Panc1 (cell line): ENCODE data around the gene CYP4F22. TPM values are rescaled to one million over a fixed set of nuclear protein-coding genes. Genes with fewer than 3 reads are reported as not detected.

Experiments used
- ATAC-seq: fragments of 200-7000 bp; cut with Tn5 transposase; 2 replicates; pipeline ENCODE4 v1.9.1; 2020; ENCODE audit warnings: mild to moderate bottlenecking, moderate library complexity
- BruUV-seq: library from RNA; stranded (reverse); fragments of 400-500 nt; replicated peaks from 2 replicates; lab custom pipeline; 2021; lab: Mats Ljungman, UMichigan
- CTCF ChIA-PET: fragments of 300-600 bp; sonication (Branson Sonifier 250); formaldehyde crosslinking; loops from one replicate; lab custom pipeline; 2022; ENCODE audit warnings: antibody characterized with exemption; lab: Charles Lee
- POLR2A ChIA-PET: fragments of 300-600 bp; sonication (Branson Sonifier 250); formaldehyde crosslinking; loops from one replicate; lab custom pipeline; 2022; ENCODE audit warnings: antibody characterized with exemption; lab: Charles Lee
- DNase-seq: peaks from one replicate; pipeline ENCODE4 v3.0.0-alpha.2; 2010; ENCODE audit warnings: low read depth, low spot score
- H3K27ac ChIP-seq: 2 replicates; pipeline ENCODE4 v1.5.1; 2011; ENCODE audit warnings: mild to moderate bottlenecking, low read length, inconsistent platforms
- H3K27me3 ChIP-seq: fragments of 200-500 bp; sonication (Bioruptor generic); 2 replicates; pipeline ENCODE4 v1.6.0; 2014; ENCODE audit warnings: low read length, inconsistent platforms; ENCODE audit not compliant: control insufficient read depth, insufficient read depth
- H3K36me3 ChIP-seq: fragments of 200-500 bp; sonication (Bioruptor generic); 2 replicates; pipeline ENCODE4 v1.5.1; 2014; ENCODE audit warnings: inconsistent platforms, mild to moderate bottlenecking, low read length, moderate library complexity; ENCODE audit not compliant: control insufficient read depth, insufficient read depth
- H3K4me1 ChIP-seq: 2 replicates; pipeline ENCODE4 v1.5.1; 2011; ENCODE audit warnings: inconsistent platforms, mild to moderate bottlenecking, low read length, moderate library complexity; ENCODE audit not compliant: control insufficient read depth, insufficient read depth
- H3K4me3 ChIP-seq, 2 experiments: 2 replicates each; pipeline ENCODE4 v1.5.1; 2011 to 2012; ENCODE audit warnings: low read depth in 2 of 2, low read length in 2 of 2, mild to moderate bottlenecking in 2 of 2, inconsistent platforms in 1 of 2, moderate library complexity in 1 of 2
- H3K9me3 ChIP-seq: fragments of 200-500 bp; sonication (Bioruptor generic); 2 replicates; pipeline ENCODE4 v1.5.1; 2014; ENCODE audit warnings: low read depth, mild to moderate bottlenecking, inconsistent platforms, low read length, moderate library complexity; ENCODE audit not compliant: control insufficient read depth, insufficient read depth
- POLR2AphosphoS5 ChIP-seq: IDR thresholded peaks from 2 replicates; pipeline ENCODE4 v1.6.1; 2012; ENCODE audit warnings: mild to moderate bottlenecking, low read depth, low read length, moderate library complexity
- SIN3A ChIP-seq: IDR thresholded peaks from 2 replicates; pipeline ENCODE4 v1.6.1; 2012; ENCODE audit warnings: low read depth, mild to moderate bottlenecking, low read length, moderate library complexity, borderline replicate concordance; ENCODE audit not compliant: insufficient read depth
- TCF7L2 ChIP-seq: IDR thresholded peaks from 2 replicates; pipeline ENCODE4 v1.6.1; 2011; ENCODE audit warnings: mild to moderate bottlenecking, low read depth, low read length, inconsistent platforms
- in situ Hi-C: cut with HindIII; loops from 2 replicates; pipeline ENCODE4 v1.10.0; 2016; ENCODE audit warnings: low sequenced_read_pairs, low pct_unique_long_range_greater_than_20kb
- intact Hi-C: fragments of 100-400 bp; cut with micrococcal nuclease; formaldehyde crosslinking; loops from one replicate; pipeline ENCODE4 v1.10.0; 2022; ENCODE audit not compliant: unreplicated experiment
- total RNA-seq: library from RNA; stranded (reverse); gene quantifications from one replicate; pipeline ENCODE4 v1.2.1, GENCODE V29; 2021; ENCODE audit not compliant: unreplicated experiment
- TF ChIP-seq, protein P1 (sequence below), 2 experiments: IDR thresholded peaks; 2 replicates each; pipeline ENCODE4 v1.6.1; 2011 to 2012; ENCODE audit warnings: low read depth in 2 of 2, control low read depth in 1 of 2, low read length in 1 of 2, mild to moderate bottlenecking in 1 of 2, moderate library complexity in 1 of 2; ENCODE audit not compliant: insufficient read depth in 1 of 2
- TF ChIP-seq, protein P2 (sequence below): fragments of 450-650 bp; IDR thresholded peaks from 2 replicates; pipeline ENCODE4 v1.5.1; 2017; ENCODE audit warnings: mild to moderate bottlenecking

The CYP4F22 gene
- total RNA-seq, 1 experiment from 2014 or later: 0.21 TPM

- ChIA-PET CTCF (no interaction called here), POLR2A (no interaction called here)
- H3K36me3 ChIP-seq: no peaks in the 10 kb centered on the region
- H3K27ac ChIP-seq: no peak overlapping the region
- H3K4me1 ChIP-seq: no peaks in the 10 kb centered on the region
- no TSS peak for BruUV-seq
- in situ Hi-C loops (no loop called here), intact Hi-C loops (no loop called here)
- ATAC-seq (no peak), DNase-seq (no peak)
- H3K27me3 ChIP-seq: no peaks in the 10 kb centered on the region
- TF ChIP-seq, protein P1, sequence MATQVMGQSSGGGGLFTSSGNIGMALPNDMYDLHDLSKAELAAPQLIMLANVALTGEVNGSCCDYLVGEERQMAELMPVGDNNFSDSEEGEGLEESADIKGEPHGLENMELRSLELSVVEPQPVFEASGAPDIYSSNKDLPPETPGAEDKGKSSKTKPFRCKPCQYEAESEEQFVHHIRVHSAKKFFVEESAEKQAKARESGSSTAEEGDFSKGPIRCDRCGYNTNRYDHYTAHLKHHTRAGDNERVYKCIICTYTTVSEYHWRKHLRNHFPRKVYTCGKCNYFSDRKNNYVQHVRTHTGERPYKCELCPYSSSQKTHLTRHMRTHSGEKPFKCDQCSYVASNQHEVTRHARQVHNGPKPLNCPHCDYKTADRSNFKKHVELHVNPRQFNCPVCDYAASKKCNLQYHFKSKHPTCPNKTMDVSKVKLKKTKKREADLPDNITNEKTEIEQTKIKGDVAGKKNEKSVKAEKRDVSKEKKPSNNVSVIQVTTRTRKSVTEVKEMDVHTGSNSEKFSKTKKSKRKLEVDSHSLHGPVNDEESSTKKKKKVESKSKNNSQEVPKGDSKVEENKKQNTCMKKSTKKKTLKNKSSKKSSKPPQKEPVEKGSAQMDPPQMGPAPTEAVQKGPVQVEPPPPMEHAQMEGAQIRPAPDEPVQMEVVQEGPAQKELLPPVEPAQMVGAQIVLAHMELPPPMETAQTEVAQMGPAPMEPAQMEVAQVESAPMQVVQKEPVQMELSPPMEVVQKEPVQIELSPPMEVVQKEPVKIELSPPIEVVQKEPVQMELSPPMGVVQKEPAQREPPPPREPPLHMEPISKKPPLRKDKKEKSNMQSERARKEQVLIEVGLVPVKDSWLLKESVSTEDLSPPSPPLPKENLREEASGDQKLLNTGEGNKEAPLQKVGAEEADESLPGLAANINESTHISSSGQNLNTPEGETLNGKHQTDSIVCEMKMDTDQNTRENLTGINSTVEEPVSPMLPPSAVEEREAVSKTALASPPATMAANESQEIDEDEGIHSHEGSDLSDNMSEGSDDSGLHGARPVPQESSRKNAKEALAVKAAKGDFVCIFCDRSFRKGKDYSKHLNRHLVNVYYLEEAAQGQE (IDR thresholded peaks at IDR 0.05; ENCODE audit: insufficient read depth in 1 of 2, low read depth in 2 of 2, low read length in 1 of 2): no peak
- no peak for TF ChIP-seq SIN3A
- TF ChIP-seq TCF7L2: no peak
- TF ChIP-seq POLR2AphosphoS5: no peak
- TF ChIP-seq, protein P2, sequence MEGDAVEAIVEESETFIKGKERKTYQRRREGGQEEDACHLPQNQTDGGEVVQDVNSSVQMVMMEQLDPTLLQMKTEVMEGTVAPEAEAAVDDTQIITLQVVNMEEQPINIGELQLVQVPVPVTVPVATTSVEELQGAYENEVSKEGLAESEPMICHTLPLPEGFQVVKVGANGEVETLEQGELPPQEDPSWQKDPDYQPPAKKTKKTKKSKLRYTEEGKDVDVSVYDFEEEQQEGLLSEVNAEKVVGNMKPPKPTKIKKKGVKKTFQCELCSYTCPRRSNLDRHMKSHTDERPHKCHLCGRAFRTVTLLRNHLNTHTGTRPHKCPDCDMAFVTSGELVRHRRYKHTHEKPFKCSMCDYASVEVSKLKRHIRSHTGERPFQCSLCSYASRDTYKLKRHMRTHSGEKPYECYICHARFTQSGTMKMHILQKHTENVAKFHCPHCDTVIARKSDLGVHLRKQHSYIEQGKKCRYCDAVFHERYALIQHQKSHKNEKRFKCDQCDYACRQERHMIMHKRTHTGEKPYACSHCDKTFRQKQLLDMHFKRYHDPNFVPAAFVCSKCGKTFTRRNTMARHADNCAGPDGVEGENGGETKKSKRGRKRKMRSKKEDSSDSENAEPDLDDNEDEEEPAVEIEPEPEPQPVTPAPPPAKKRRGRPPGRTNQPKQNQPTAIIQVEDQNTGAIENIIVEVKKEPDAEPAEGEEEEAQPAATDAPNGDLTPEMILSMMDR: no peak
- H3K4me3 ChIP-seq: no peak overlapping the region
- no peaks in the 10 kb centered on the region for H3K9me3 ChIP-seq
Measured at GRCh38 chr19:15516363-15516762, 8.0 kb downstream of the CYP4F22 start.

DNA sequence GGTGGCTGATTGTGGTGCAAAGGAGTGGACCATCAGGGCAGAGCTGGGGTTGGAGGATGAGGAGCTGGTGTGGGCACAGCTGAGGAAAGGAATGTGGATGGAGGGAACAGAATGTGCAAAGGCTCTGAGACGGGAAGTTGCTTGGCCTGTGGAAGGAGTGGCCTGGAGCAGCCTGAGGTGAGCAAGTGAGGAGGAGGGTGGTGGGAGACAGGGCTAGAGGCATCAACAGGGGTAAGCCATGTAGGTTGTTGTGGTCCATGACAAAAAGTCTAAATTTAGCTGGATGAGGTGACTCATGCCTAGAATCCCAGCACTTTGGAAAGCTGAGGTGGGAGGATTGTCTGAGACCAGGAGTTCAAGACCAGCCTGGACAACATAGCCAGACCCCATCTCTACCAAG lies 9.5 kb downstream of the CYP4F22 start:
- no peak for ATAC-seq
- POLR2A ChIA-PET: no interaction called here

More for the DNA sequence above, 9.5 kb downstream of the CYP4F22 start:
- Histone ChIP-seq H3K27me3 (no peaks in the 10 kb centered on the region), H3K27ac (no peak overlapping the region), H3K4me1 (no peaks in the 10 kb centered on the region), H3K36me3 (no peaks in the 10 kb centered on the region), H3K9me3 (no peaks in the 10 kb centered on the region), H3K4me3 (no peak overlapping the region)
- in situ Hi-C loops: no loop called here
- TF ChIP-seq POLR2AphosphoS5: no peak
- TF ChIP-seq TCF7L2: no peak
- no peak for TF ChIP-seq SIN3A
- TF ChIP-seq, protein P1 (IDR thresholded peaks at IDR 0.05; ENCODE audit: insufficient read depth in 1 of 2, low read depth in 2 of 2, low read length in 1 of 2): no peak
- TF ChIP-seq, protein P2: no peak
- DNase-seq: no peak
- CTCF ChIA-PET: no interaction called here
- BruUV-seq: no TSS peak
- intact Hi-C loops: no loop called here
